MM.1S (cell line): ENCODE measurements around the gene ZC3H15.

Experiments
- DNase-seq: peaks from one replicate; pipeline ENCODE4 v3.0.0-alpha.2; 2015
- H2AFZ ChIP-seq: fragments of 300-600 bp; sonication (generic); 2 replicates; pipeline ENCODE4 v1.6.0; 2016; ENCODE audit warnings: antibody characterized with exemption, low read length
- H3F3A ChIP-seq: fragments of 300-600 bp; sonication (generic); 2 replicates; pipeline ENCODE4 v1.6.1; 2016; ENCODE audit warnings: mild to moderate bottlenecking, antibody characterized with exemption, low read length, moderate library complexity, mixed read lengths; ENCODE audit not compliant: insufficient read depth
- H3K27ac ChIP-seq: fragments of 300-600 bp; sonication (generic); 2 replicates; pipeline ENCODE4 v1.5.1; 2016; ENCODE audit warnings: mild to moderate bottlenecking, low read length
- H3K27me3 ChIP-seq: fragments of 300-600 bp; sonication (generic); replicated peaks from 2 replicates; pipeline ENCODE4 v1.6.0; 2016; ENCODE audit warnings: low read length; ENCODE audit not compliant: insufficient read depth
- H3K36me3 ChIP-seq: fragments of 300-600 bp; sonication (generic); replicated peaks from 2 replicates; pipeline ENCODE4 v1.6.1; 2016; ENCODE audit warnings: mild to moderate bottlenecking, low read length, mixed read lengths; ENCODE audit not compliant: insufficient read depth
- H3K4me1 ChIP-seq: fragments of 300-600 bp; sonication (generic); 2 replicates; pipeline ENCODE4 v1.6.1; 2016; ENCODE audit warnings: low read length, mixed read lengths
- H3K4me2 ChIP-seq: fragments of 300-600 bp; sonication (generic); 2 replicates; pipeline ENCODE4 v1.6.0; 2016; ENCODE audit warnings: low read depth, low read length
- H3K4me3 ChIP-seq: fragments of 300-600 bp; sonication (generic); 2 replicates; pipeline ENCODE4 v1.5.1; 2016; ENCODE audit warnings: low read length, mixed read lengths
- H3K79me2 ChIP-seq: fragments of 300-600 bp; sonication (generic); 2 replicates; pipeline ENCODE4 v1.6.1; 2016; ENCODE audit warnings: mixed run types, low read length, mixed read lengths
- H3K9ac ChIP-seq: fragments of 300-600 bp; sonication (generic); 2 replicates; pipeline ENCODE4 v1.6.1; 2016; ENCODE audit warnings: low read length, mixed read lengths
- H3K9me2 ChIP-seq: fragments of 300-600 bp; sonication (generic); replicated peaks from 2 replicates; pipeline ENCODE4 v1.6.1; 2016; ENCODE audit warnings: mild to moderate bottlenecking, low read length, mixed read lengths; ENCODE audit not compliant: insufficient read depth
- H3K9me3 ChIP-seq: fragments of 300-600 bp; sonication (generic); replicated peaks from 2 replicates; pipeline ENCODE4 v1.6.1; 2016; ENCODE audit warnings: mild to moderate bottlenecking, low read length, mixed read lengths; ENCODE audit not compliant: insufficient read depth
- H4K20me1 ChIP-seq: fragments of 300-600 bp; sonication (generic); 2 replicates; pipeline ENCODE4 v1.6.1; 2016; ENCODE audit warnings: mild to moderate bottlenecking, low read length, moderate library complexity, mixed read lengths; ENCODE audit not compliant: insufficient read depth
- EZH2 ChIP-seq: fragments of 300-600 bp; sonication (generic); optimal IDR thresholded peaks from 2 replicates; pipeline ENCODE3; 2017; ENCODE audit warnings: low read depth, mild to moderate bottlenecking, antibody characterized with exemption, low read length, mixed read lengths
- EZH2phosphoT487 ChIP-seq: fragments of 300-600 bp; sonication (generic); IDR thresholded peaks from 2 replicates; pipeline ENCODE4 v1.6.1; 2018; ENCODE audit warnings: antibody characterized with exemption, low read length
- TF ChIP-seq, protein P1 (sequence below): fragments of 300-600 bp; sonication (generic); IDR thresholded peaks from 2 replicates; pipeline ENCODE4 v1.5.1; 2016; ENCODE audit warnings: antibody characterized with exemption, low read length, mixed read lengths

Gene ZC3H15

DNA sequence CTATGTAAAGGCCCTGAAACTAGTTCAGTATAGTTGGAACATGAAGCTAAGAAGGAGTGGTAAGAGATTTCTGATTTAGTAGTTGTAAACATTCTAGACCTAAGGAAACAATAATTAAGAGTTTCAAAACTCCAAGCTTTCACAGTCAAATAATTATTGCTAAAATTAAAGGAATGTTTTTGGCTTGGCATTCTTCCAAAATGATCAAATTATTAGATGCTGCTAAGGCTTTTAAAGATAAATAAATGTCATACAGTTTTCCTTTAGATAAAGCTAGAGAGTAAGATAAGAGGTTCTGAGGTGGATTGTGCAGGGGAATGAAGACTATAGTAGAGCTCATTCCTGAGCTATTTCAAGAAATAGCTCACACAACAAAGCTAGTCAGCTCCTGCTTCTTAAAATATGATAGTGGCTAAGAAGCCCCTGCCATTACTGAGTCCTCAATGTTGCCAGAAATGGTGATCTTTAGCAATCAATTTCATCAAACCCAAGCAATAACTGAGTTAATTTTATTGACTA, 45.3 kb downstream of the ZC3H15 start:
- Histone ChIP-seq H3K9me3 (no peaks in the 10 kb centered on the region), H3K4me3 (no peak overlapping the region), H3K9me2 (no peaks in the 10 kb centered on the region), H3K36me3 (no peaks in the 10 kb centered on the region; the same call in 1 of the 2 replicates), H3K9ac (no peak overlapping the region), H3K27ac (no peak overlapping the region), H3K27me3 (no peaks in the 10 kb centered on the region), H3K4me2 (no peak overlapping the region), H3K4me1 (no peaks in the 10 kb centered on the region), H4K20me1 (no peaks in the 10 kb centered on the region), H3K79me2 (no peaks in the 10 kb centered on the region), H2AFZ (no peak overlapping the region), H3F3A (no peaks in the 10 kb centered on the region)
- no peak for DNase-seq
- TF ChIP-seq, protein P1, sequence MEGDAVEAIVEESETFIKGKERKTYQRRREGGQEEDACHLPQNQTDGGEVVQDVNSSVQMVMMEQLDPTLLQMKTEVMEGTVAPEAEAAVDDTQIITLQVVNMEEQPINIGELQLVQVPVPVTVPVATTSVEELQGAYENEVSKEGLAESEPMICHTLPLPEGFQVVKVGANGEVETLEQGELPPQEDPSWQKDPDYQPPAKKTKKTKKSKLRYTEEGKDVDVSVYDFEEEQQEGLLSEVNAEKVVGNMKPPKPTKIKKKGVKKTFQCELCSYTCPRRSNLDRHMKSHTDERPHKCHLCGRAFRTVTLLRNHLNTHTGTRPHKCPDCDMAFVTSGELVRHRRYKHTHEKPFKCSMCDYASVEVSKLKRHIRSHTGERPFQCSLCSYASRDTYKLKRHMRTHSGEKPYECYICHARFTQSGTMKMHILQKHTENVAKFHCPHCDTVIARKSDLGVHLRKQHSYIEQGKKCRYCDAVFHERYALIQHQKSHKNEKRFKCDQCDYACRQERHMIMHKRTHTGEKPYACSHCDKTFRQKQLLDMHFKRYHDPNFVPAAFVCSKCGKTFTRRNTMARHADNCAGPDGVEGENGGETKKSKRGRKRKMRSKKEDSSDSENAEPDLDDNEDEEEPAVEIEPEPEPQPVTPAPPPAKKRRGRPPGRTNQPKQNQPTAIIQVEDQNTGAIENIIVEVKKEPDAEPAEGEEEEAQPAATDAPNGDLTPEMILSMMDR, result no peak
- TF ChIP-seq EZH2, result no peak
- TF ChIP-seq EZH2phosphoT487, result no peak

DNA sequence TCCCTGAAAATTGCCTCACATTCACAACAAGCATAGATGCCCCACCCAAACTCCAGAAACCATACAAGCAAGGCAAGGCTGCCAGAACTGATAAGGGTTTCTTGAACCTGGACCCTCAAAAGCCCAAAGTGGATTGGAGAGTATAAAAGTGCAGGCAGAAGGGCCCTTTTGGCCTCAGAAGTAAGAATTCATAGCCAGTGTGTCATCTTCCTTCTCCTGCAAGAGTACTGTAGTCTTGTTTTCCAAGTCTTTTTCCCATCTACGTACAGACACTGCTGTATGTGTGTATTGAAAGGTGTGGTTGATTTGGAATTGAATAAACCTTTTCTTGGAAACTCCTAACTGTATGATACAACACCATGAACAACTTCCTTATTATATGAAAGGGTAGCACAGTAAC, 46.8 kb downstream of the ZC3H15 start:
- Histone ChIP-seq H3K4me1 (no peaks in the 10 kb centered on the region), H3K4me3 (no peak overlapping the region), H3F3A (no peaks in the 10 kb centered on the region), H3K9ac (no peak overlapping the region), H3K79me2 (no peaks in the 10 kb centered on the region), H4K20me1 (no peaks in the 10 kb centered on the region), H3K9me3 (no peaks in the 10 kb centered on the region), H3K4me2 (no peak overlapping the region), H2AFZ (no peak overlapping the region), H3K9me2 (no peaks in the 10 kb centered on the region), H3K27me3 (no peaks in the 10 kb centered on the region), H3K36me3 (no peaks in the 10 kb centered on the region; the same call in 1 of the 2 replicates), H3K27ac (no peak overlapping the region)
- DNase-seq, result no peak
- no peak for TF ChIP-seq EZH2phosphoT487

DNA sequence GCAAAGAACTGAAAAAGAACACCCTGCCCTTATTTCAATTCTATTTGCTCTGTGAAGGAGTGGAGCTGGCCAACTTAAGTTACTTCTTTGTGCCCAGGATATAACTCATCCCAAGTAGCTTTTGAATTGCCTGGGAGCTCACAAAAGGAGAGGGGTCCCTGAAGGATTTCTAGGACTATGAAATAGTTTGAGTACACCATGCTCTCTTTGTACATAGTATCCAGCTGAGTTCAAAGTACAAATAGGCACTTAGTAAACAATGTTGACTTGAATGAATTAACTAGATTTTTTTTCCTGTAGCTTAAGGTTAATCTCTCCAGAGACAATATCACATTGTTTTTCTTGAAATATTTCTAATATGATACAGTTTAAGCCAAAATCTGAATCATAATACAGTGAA, 47.7 kb downstream of the ZC3H15 start:
- H3K4me1 ChIP-seq, result no peaks in the 10 kb centered on the region
- no peak overlapping the region for H2AFZ ChIP-seq
- DNase-seq, result no peak
- H4K20me1 ChIP-seq, result no peaks in the 10 kb centered on the region
- no peaks in the 10 kb centered on the region; the same call in 1 of the 2 replicates for H3K36me3 ChIP-seq
- no peak overlapping the region for H3K27ac ChIP-seq
- no peaks in the 10 kb centered on the region for H3F3A ChIP-seq
- no peaks in the 10 kb centered on the region for H3K79me2 ChIP-seq
- H3K27me3 ChIP-seq, result no peaks in the 10 kb centered on the region
- H3K9me3 ChIP-seq, result no peaks in the 10 kb centered on the region
- TF ChIP-seq EZH2 (no peak), EZH2phosphoT487 (no peak)
- TF ChIP-seq, protein P1, result no peak
- H3K4me2 ChIP-seq, result no peak overlapping the region
- no peak overlapping the region for H3K4me3 ChIP-seq
- H3K9me2 ChIP-seq, result no peaks in the 10 kb centered on the region
- H3K9ac ChIP-seq, result no peak overlapping the region

DNA sequence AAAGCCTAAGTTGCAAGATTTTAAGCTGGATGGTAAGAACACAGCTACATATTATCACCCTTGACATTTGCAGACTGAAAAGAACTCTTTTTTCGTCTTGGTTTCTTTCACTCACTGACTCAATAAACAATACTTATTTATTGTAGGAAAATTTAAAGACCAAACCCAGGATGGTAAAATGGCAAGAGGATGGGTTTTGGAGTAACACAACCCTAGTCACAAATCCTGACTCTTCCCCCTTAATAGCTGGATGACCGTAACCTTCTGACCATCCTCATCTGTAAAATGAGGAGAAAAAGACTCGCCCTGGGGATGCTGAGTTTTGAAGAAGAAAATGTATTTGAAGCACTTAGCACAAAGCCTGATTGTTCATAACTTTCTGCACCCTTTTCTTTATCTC, 48.3 kb downstream of the ZC3H15 start:
- no peaks in the 10 kb centered on the region; the same call in 1 of the 2 replicates for H3K36me3 ChIP-seq
- H3K4me1 ChIP-seq, result no peaks in the 10 kb centered on the region
- H3K9me3 ChIP-seq, result no peaks in the 10 kb centered on the region
- no peak overlapping the region for H3K27ac ChIP-seq
- no peaks in the 10 kb centered on the region for H3F3A ChIP-seq
- no peak for DNase-seq
- TF ChIP-seq EZH2phosphoT487, result no peak
- TF ChIP-seq EZH2, result no peak
- TF ChIP-seq, protein P1, result no peak
- H3K9me2 ChIP-seq, result no peaks in the 10 kb centered on the region
- H3K4me3 ChIP-seq, result no peak overlapping the region
- no peak overlapping the region for H2AFZ ChIP-seq
- H3K4me2 ChIP-seq, result no peak overlapping the region
- H3K9ac ChIP-seq, result no peak overlapping the region
- H3K79me2 ChIP-seq, result no peaks in the 10 kb centered on the region
- H4K20me1 ChIP-seq, result no peaks in the 10 kb centered on the region
- H3K27me3 ChIP-seq, result no peaks in the 10 kb centered on the region
